Measurements from ENCODE around the gene LACTBL1.
"Not testable (repeated sequence)": the region's sequence is repeated elsewhere in the genome, so short reads cannot be mapped to it uniquely, and the experiment has no call there.

The LACTBL1 gene

DNA sequence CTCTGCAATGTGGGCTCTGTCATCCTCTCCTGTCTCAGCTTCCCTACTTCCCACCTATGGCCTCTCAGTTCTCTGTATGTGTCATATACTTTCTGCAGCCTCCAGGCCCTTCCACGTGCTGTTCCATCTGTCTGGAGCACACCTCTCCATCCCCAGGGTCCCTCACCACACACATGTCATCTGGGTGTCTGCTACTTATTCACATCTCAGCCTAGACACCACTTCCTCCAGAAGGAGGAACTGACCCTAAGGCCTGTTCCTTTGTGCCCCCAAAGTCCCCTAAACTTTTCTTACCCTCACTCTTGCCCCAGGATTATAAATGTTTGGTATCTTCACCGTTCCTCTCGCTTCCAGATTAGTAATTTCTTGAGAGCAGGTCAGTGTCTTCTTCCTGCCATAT is 10.1 kb downstream of the LACTBL1 start:
- H3K4me1 ChIP-seq (ENCODE audit: control insufficient read depth, insufficient read depth, low read length): no peaks in the 10 kb centered on the region
- H3K27ac ChIP-seq (ENCODE audit: low read depth, low read length): no peak overlapping the region
- H3K9me3 ChIP-seq (ENCODE audit: control insufficient read depth, insufficient read depth, low read depth, low read length): no peaks in the 10 kb centered on the region
- H3K36me3 ChIP-seq (ENCODE audit: control insufficient read depth, insufficient read depth, low read length): no peaks in the 10 kb centered on the region
- no peak overlapping the region for H3K9ac ChIP-seq (ENCODE audit: low read length)
- no peaks in the 10 kb centered on the region for H3K27me3 ChIP-seq (ENCODE audit: control insufficient read depth, insufficient read depth, low read length)
- H3K4me3 ChIP-seq (ENCODE audit: low read depth, low read length): no peak overlapping the region

DNA sequence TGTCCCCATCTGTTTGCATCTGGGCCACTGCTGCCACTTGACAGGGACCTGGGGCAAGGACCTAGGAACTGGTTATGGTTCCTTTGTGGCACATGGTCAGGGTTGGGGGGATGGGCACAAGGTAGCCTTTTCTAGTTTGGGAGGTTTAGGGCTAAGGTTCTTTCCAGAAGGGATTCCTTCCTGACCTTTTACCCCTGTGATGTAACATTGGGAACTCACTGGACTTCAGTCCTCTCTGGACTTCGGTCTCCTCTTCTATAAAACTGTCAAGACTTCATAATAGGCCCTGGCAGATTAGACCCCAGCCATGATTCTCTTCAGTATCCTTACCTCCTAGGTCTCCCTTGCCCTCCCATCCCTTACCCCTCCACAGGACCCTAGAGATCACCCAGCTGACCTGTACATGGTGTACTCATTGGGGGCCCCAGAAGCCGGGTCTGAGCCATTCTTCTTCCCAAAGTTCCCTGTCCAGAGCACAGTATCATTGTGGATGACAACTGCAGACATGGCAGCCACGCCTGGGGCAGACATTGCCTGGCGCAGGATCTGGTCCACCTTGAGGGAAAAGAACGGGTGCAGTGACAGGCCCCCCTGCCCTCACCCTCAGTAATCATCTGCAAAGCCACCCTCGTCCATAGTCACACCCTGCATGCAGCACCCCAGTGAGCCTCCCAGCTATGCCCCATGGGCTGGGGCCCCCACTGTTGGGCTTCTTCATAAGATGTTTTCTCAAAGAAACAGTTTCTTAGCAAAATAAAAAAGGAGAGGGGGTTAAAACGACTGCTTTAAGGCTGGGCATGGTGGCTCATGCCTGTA is 12.9 kb downstream of the LACTBL1 start:
- Histone ChIP-seq H3K4me1 (ENCODE audit: control insufficient read depth, insufficient read depth, low read length) (no peaks in the 10 kb centered on the region), H3K4me3 (ENCODE audit: low read depth, low read length) (no peak overlapping the region)

DNA sequence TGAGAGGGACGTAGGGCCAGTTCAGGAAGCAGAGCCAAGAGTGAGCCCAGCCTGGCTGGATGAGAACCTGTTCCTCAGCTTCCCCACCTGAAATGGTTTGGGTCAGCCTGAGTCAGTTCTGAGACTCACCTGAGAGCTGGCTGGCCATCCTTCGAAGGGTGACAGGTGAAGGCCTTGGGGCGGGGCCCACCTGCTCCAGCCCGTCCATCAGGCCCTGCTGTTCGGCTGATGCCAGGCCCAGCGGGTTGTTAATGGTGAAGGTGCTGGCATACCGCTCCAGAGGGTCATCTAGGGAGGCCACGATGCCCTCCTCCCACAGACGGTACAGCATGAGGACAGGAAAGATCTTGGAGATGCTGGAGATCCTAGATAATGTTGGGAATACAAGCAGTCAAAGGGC is 14.1 kb downstream of the LACTBL1 start:
- no peak overlapping the region for H3K9ac ChIP-seq (ENCODE audit: low read length)
- no peak overlapping the region for H3K27ac ChIP-seq (ENCODE audit: low read depth, low read length)
- H3K36me3 ChIP-seq (ENCODE audit: control insufficient read depth, insufficient read depth, low read length): no peaks in the 10 kb centered on the region
- H3K27me3 ChIP-seq (ENCODE audit: control insufficient read depth, insufficient read depth, low read length): peaks cover 10% of the 10 kb centered on the region; the same call in 1 of the 2 replicates
- H3K4me3 ChIP-seq (ENCODE audit: low read depth, low read length): no peak overlapping the region
- H3K9me3 ChIP-seq (ENCODE audit: control insufficient read depth, insufficient read depth, low read depth, low read length): no peaks in the 10 kb centered on the region
- no peaks in the 10 kb centered on the region for H3K4me1 ChIP-seq (ENCODE audit: control insufficient read depth, insufficient read depth, low read length)

More for the DNA sequence above, 12.9 kb downstream of the LACTBL1 start:
- H3K9me3 ChIP-seq (ENCODE audit: control insufficient read depth, insufficient read depth, low read depth, low read length): no peaks in the 10 kb centered on the region
- H3K27me3 ChIP-seq (ENCODE audit: control insufficient read depth, insufficient read depth, low read length): no peaks in the 10 kb centered on the region; the same call in 1 of the 2 replicates
- no peaks in the 10 kb centered on the region for H3K36me3 ChIP-seq (ENCODE audit: control insufficient read depth, insufficient read depth, low read length)
- no peak overlapping the region for H3K9ac ChIP-seq (ENCODE audit: low read length)
- H3K27ac ChIP-seq (ENCODE audit: low read depth, low read length): no peak overlapping the region

DNA sequence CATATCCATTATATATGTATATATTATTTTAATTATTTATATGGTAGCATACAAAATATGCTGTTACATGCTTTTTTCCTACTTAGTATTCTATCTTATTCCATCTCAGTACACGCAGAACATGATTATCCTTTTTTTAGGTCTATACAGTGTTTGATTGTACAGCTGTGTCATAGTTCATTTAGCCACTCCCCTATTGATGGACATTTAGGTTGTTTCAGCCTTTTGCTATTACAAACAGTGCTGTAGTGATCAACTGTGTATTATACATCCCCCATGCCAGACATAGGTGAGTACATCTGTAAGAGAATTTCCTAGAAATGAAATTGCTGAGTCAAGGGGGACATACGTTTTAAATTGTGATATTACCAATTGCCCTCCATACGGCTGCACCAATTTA is 15.6 kb downstream of the LACTBL1 start:
- no peak overlapping the region for H3K4me3 ChIP-seq (ENCODE audit: low read depth, low read length)
- no peak overlapping the region for H3K9ac ChIP-seq (ENCODE audit: low read length)
- no peaks in the 10 kb centered on the region for H3K4me1 ChIP-seq (ENCODE audit: control insufficient read depth, insufficient read depth, low read length)
- no peaks in the 10 kb centered on the region for H3K36me3 ChIP-seq (ENCODE audit: control insufficient read depth, insufficient read depth, low read length)
- H3K27ac ChIP-seq (ENCODE audit: low read depth, low read length): no peak overlapping the region
- no peaks in the 10 kb centered on the region for H3K9me3 ChIP-seq (ENCODE audit: control insufficient read depth, insufficient read depth, low read depth, low read length)
- H3K27me3 ChIP-seq (ENCODE audit: control insufficient read depth, insufficient read depth, low read length): peaks cover 19% of the 10 kb centered on the region; the same call in 1 of the 2 replicates

DNA sequence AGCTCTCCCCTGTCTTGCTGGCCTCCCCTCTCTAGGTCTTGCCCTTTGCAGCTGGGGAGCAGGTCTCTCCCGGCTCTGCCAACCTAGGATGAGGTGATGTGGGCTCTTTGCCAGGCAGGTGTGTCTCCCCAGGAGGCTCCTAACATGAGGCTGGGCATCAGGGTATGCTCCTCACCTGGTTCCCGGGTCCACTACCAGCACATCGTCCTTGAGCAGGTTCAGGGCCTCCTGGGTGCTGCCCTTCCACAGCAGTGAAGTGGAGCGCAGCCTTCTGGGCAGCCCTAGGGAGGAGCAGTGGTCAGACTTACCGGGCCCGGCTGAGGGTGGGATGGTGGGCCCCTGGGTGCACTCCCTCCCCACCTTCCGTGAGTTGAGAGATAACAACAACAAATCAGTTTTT is 17.5 kb downstream of the LACTBL1 start:
- Histone ChIP-seq H3K27ac (ENCODE audit: low read depth, low read length) (no peak overlapping the region), H3K9ac (ENCODE audit: low read length) (no peak overlapping the region), H3K36me3 (ENCODE audit: control insufficient read depth, insufficient read depth, low read length) (no peaks in the 10 kb centered on the region), H3K4me3 (ENCODE audit: low read depth, low read length) (no peak overlapping the region), H3K27me3 (ENCODE audit: control insufficient read depth, insufficient read depth, low read length) (peaks cover 19% of the 10 kb centered on the region; the same call in 1 of the 2 replicates), H3K9me3 (ENCODE audit: control insufficient read depth, insufficient read depth, low read depth, low read length) (no peaks in the 10 kb centered on the region), H3K4me1 (ENCODE audit: control insufficient read depth, insufficient read depth, low read length) (no peaks in the 10 kb centered on the region)

DNA sequence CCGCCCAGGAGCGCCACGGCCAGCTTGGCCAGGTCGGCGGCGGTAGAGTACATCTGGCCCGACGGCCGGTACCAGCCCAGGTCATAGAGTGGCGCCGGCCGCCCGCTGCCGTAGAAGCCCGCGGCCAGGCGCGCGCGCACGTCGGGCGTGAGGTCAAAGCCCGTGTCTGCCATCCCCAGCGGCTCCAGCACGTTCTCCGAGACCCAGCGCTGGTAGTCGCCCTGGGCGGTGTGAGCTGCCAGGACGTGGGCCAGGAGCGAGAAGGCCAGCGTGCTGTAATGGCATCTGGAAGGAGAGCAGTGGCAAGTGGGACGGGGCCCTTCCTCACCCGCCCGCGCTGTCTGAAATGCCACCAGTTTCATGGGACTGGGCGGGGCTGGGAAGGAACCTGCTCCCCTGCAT is 18.9 kb downstream of the LACTBL1 start:
- H3K27me3 ChIP-seq (ENCODE audit: control insufficient read depth, insufficient read depth, low read length): peaks cover 19% of the 10 kb centered on the region; the same call in 1 of the 2 replicates
- H3K4me3 ChIP-seq (ENCODE audit: low read depth, low read length): peak overlapping the region; percentile 41; the same call in 1 of the 2 replicates
- H3K9ac ChIP-seq (ENCODE audit: low read length): no peak overlapping the region

DNA sequence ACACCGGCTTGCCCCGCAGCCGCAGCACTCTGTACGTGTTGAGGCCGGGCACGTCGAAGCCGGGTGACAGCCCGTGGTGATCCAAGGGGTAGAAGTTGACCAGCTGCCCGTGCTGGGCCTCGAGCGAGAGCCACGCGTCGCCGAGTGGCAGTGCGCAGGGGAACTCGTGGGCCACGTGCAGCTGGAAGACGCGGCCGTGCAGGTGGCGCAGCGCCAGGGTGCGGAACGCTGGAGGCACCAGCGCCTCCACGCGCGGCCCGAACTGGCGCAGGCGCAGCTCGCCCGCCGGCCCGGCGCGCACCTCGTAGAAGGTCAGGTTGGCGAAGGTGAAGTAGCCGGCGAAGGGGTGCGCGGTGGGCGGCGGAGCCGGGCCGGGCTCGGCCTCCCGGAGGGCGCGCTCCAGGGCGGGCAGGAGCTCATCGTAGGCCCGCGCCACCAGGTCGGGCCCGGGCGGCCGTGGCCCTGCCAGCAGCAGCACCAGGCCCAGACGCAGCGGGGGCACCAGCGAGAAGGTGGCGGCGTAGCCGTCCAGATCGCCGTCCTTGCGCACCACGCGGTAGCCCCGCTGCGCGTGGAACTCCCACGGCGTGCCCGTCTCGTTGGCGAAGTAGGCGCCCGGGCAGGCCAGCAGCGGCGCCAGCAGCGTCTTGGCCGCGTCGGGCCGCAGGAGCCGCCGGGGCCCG is 19.5 kb downstream of the LACTBL1 start:
- Histone ChIP-seq H3K36me3 (ENCODE audit: control insufficient read depth, insufficient read depth, low read length) (no peaks in the 10 kb centered on the region), H3K9ac (ENCODE audit: low read length) (no peak overlapping the region), H3K27me3 (ENCODE audit: control insufficient read depth, insufficient read depth, low read length) (peaks cover 19% of the 10 kb centered on the region; the same call in 1 of the 2 replicates), H3K4me3 (ENCODE audit: low read depth, low read length) (peak overlapping the region; percentile 41; the same call in 1 of the 2 replicates), H3K9me3 (ENCODE audit: control insufficient read depth, insufficient read depth, low read depth, low read length) (no peaks in the 10 kb centered on the region), H3K27ac (ENCODE audit: low read depth, low read length) (no peak overlapping the region), H3K4me1 (ENCODE audit: control insufficient read depth, insufficient read depth, low read length) (no peaks in the 10 kb centered on the region)

More for the DNA sequence above, 18.9 kb downstream of the LACTBL1 start:
- Histone ChIP-seq H3K4me1 (ENCODE audit: control insufficient read depth, insufficient read depth, low read length) (no peaks in the 10 kb centered on the region), H3K36me3 (ENCODE audit: control insufficient read depth, insufficient read depth, low read length) (no peaks in the 10 kb centered on the region), H3K9me3 (ENCODE audit: control insufficient read depth, insufficient read depth, low read depth, low read length) (no peaks in the 10 kb centered on the region), H3K27ac (ENCODE audit: low read depth, low read length) (no peak overlapping the region)

DNA sequence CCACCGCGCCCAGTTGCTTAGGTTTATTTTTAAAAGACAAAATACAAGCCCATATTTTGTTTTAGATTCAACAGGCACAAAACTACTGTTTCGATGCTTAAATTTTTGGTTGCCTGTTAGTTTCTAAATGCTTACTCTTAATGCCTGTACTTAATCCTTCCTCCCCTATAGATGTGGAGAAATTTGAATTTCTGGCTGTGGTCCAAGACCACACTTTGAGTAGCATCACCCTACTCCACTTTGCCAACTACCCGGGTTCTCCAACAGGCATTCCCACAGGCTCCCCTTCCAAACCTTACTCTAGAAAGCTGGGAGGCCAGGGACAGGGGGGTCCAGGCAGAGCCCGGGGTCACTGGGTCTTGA is 20.0 kb downstream of the LACTBL1 start:
- H3K9me3 ChIP-seq (ENCODE audit: control insufficient read depth, insufficient read depth, low read depth, low read length): no peaks in the 10 kb centered on the region
- no peak overlapping the region; the same call in 1 of the 2 replicates for H3K4me3 ChIP-seq (ENCODE audit: low read depth, low read length)
- H3K36me3 ChIP-seq (ENCODE audit: control insufficient read depth, insufficient read depth, low read length): no peaks in the 10 kb centered on the region
- H3K9ac ChIP-seq (ENCODE audit: low read length): no peak overlapping the region
- no peaks in the 10 kb centered on the region for H3K4me1 ChIP-seq (ENCODE audit: control insufficient read depth, insufficient read depth, low read length)
- peaks cover 19% of the 10 kb centered on the region; the same call in 1 of the 2 replicates for H3K27me3 ChIP-seq (ENCODE audit: control insufficient read depth, insufficient read depth, low read length)
- no peak overlapping the region for H3K27ac ChIP-seq (ENCODE audit: low read depth, low read length)

DNA sequence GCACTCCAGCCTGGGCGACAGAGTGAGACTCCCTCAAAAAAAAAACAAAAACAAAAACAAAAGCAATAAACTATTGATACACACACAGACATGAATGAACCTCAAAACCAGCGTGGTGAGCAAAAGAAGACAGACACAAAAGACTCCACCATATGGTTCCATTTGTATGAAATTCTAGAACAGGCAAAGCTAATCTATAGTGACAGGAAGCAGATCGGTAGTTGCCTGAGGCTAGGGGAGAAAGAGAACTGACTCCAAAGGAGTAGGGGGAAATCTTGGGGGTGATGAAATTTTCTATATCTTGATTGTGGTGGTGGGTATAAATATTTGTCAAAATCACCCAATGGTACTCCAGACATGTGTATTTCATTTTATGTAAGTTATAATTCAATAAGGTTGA is 20.9 kb downstream of the LACTBL1 start:
- no peak overlapping the region for H3K9ac ChIP-seq (ENCODE audit: low read length)
- H3K4me3 ChIP-seq (ENCODE audit: low read depth, low read length): no peak overlapping the region
- peaks cover 19% of the 10 kb centered on the region; the same call in 1 of the 2 replicates for H3K27me3 ChIP-seq (ENCODE audit: control insufficient read depth, insufficient read depth, low read length)
- no peak overlapping the region for H3K27ac ChIP-seq (ENCODE audit: low read depth, low read length)
- H3K36me3 ChIP-seq (ENCODE audit: control insufficient read depth, insufficient read depth, low read length): no peaks in the 10 kb centered on the region
- no peaks in the 10 kb centered on the region for H3K4me1 ChIP-seq (ENCODE audit: control insufficient read depth, insufficient read depth, low read length)
- no peaks in the 10 kb centered on the region for H3K9me3 ChIP-seq (ENCODE audit: control insufficient read depth, insufficient read depth, low read depth, low read length)

DNA sequence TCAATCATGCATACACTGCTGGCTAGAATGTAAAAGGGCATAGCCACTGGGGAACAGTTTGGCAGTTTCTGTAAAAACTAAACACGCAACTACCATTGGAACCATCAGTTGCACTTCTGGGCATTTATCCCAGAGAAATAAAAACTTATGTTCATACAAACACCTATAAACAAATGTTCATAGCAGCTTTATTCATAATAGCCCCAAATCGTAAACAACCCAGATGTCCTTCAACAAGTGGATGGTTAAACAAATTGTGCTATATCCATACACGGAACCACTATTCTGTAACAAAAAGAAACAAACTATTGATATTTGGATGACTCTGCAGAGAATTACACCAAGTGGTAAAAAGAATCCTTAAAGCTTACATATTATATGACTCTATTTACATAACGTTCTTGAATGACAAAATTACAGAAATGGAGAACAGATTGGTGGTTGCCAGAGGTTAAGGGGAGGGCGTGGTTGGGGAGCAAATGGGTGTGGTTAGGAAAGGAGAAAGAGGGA is 22.8 kb downstream of the LACTBL1 start:
- no peaks in the 10 kb centered on the region for H3K36me3 ChIP-seq (ENCODE audit: control insufficient read depth, insufficient read depth, low read length)
- H3K9ac ChIP-seq (ENCODE audit: low read length): no peak overlapping the region
- H3K9me3 ChIP-seq (ENCODE audit: control insufficient read depth, insufficient read depth, low read depth, low read length): no peaks in the 10 kb centered on the region
- no peak overlapping the region for H3K4me3 ChIP-seq (ENCODE audit: low read depth, low read length)
- H3K27ac ChIP-seq (ENCODE audit: low read depth, low read length): no peak overlapping the region
- H3K4me1 ChIP-seq (ENCODE audit: control insufficient read depth, insufficient read depth, low read length): no peaks in the 10 kb centered on the region
- peaks cover 19% of the 10 kb centered on the region; the same call in 1 of the 2 replicates for H3K27me3 ChIP-seq (ENCODE audit: control insufficient read depth, insufficient read depth, low read length)

DNA sequence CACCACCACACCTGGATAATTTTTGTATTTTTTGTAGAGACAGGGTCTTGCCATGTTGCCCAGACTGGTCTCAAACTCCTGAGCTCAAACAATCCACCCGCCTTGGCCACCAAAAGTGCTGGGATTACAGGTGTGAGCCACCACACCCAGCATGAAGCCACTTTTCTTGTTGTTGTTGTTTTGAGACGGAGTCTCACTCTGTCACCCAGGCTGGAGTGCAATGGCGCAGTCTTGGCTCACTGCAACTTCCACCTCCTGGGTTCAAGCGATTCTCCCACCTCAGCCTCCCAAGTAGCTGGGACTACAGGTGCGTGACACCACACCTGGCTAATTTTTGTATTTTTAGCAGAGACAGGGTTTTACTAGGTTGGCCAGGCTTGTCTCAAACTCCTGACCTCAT is 27.5 kb downstream of the LACTBL1 start:
- not testable (repeated sequence) for H3K36me3 ChIP-seq (ENCODE audit: control insufficient read depth, insufficient read depth, low read length); H3K4me1 ChIP-seq (ENCODE audit: control insufficient read depth, insufficient read depth, low read length)

More for the DNA sequence above, 27.5 kb downstream of the LACTBL1 start:
- H3K27me3 ChIP-seq (ENCODE audit: control insufficient read depth, insufficient read depth, low read length); H3K4me3 ChIP-seq (ENCODE audit: low read depth, low read length); H3K27ac ChIP-seq (ENCODE audit: low read depth, low read length); H3K9ac ChIP-seq (ENCODE audit: low read length): not testable (repeated sequence)
- H3K9me3 ChIP-seq (ENCODE audit: control insufficient read depth, insufficient read depth, low read depth, low read length): peaks cover 13% of the 10 kb centered on the region; the same call in 1 of the 2 replicates
